AG04449 (cell line): Measurements from ENCODE around the gene SORBS1.

Experiments
- CTCF ChIA-PET: fragments of 350-600 bp; formaldehyde crosslinking; extraction: SDS; loops from one replicate; lab custom pipeline; 2021; ENCODE audit warnings: antibody characterized with exemption; lab: Yijun Ruan, JAX
- POLR2A ChIA-PET: fragments of 400-600, 350-600 bp; formaldehyde crosslinking; extraction: SDS; loops from one replicate; lab custom pipeline; 2020; ENCODE audit warnings: antibody characterized with exemption, inconsistent platforms; lab: Yijun Ruan, JAX
- DNase-seq: peaks from one replicate; pipeline ENCODE4 v3.0.0-alpha.2; 2010; ENCODE audit warnings: low read depth, low spot score
- H3K4me3 ChIP-seq: 2 replicates; pipeline ENCODE4 v1.5.1; 2011; ENCODE audit warnings: low read depth, mild to moderate bottlenecking, control low read depth, low read length
- CTCF ChIP-seq: IDR thresholded peaks from one replicate; pipeline ENCODE4 v1.5.1; 2011; ENCODE audit warnings: mild to moderate bottlenecking, moderate library complexity, low read length, control low read depth, inconsistent platforms; ENCODE audit not compliant: insufficient read depth; ENCODE audit errors: missing control alignments

SORBS1 gene

DNA sequence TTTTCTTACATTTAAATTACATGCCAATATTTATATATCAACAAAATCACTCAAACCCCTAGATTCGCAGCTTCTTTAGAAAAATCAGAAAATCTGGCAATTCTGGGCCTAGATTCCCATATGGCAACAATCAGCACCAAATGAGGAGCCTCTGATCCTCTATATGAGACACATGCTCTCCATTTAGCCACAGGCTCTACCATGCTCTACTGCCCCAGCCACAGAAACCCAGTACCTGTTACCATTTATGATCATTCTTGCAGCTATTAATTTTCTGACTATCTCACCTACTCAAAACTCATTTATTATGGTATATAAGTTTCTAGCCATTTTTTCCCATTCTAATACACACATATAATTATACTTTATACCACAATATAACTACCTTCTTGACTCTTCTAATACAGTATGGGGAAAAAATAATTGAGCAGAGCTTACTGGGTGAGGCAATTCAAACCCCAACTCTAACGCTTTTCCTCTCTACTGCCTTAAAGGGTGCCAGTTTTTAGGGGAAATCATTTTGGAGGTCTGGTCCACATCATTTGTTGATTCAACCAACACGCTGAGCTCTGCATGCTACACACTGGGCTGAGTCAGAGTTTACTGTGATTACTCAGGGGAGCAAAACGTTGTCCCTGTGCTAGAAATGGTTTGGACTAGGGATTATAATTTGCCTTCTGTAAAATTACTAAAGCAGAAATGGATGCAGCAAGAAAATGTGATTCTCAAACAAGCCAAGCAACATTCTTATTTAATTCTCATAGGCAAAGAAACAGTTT, 281.9 kb downstream of the SORBS1 start:
- no peak overlapping the region for H3K4me3 ChIP-seq
- TF ChIP-seq CTCF: no peak
- ChIA-PET CTCF (interaction anchor here (0.9 to 6.3 kb wide), 7 partner anchors 10 to 86 kb away, joined by 3 to 30 read pairs (median 5); no protein-coding TSS in a partner anchor), POLR2A (interaction anchor here (0.8 kb wide), 1 partner anchor 11 kb away, joined by 4 read pairs; the partner anchor contains the start of gene PDLIM1)
- DNase-seq: no peak

- no peak overlapping the region for H3K4me3 ChIP-seq
- ChIA-PET CTCF (interaction anchor here (1.1 to 6.3 kb wide), 5 partner anchors 10 to 85 kb away, joined by 3 to 30 read pairs (median 5); no protein-coding TSS in a partner anchor), POLR2A (interaction anchor here (0.8 kb wide), 1 partner anchor 12 kb away, joined by 4 read pairs; the partner anchor contains the start of gene PDLIM1)
- TF ChIP-seq CTCF: no peak
- no peak for DNase-seq
These were observed 282.8 kb downstream of the SORBS1 start for GRCh38 chr10:95278061-95278988.

GRCh38 chr10:95277614-95278013, 283.6 kb downstream of the SORBS1 start:
- ChIA-PET POLR2A (no interaction called here), CTCF (interaction anchor here (0.8 to 6.3 kb wide), 4 partner anchors 8 to 85 kb away, joined by 3 to 30 read pairs (median 5); no protein-coding TSS in a partner anchor)
- no peak overlapping the region for H3K4me3 ChIP-seq
- DNase-seq: no peak
- TF ChIP-seq CTCF: no peak

DNA sequence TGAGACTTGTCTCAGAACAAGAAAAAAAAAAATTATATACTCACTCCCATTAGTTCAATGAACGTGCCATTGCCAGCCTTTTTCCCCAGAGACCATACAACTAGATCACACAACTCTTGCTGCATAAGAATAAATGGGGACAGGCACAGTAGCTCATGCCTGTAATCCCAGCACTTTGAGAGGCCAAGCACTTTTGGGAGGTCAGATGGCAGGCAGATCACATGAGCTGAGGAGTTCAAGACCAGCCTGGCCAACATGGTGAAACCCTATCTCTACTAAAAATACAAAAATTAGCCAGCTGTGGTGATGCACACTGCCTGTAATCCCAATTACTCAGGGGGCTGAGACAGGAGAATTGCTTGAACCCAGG, 284.0 kb downstream of the SORBS1 start:
- no peak for TF ChIP-seq CTCF
- no peak overlapping the region for H3K4me3 ChIP-seq
- DNase-seq: no peak
- CTCF ChIA-PET: interaction anchor here (0.8 to 6.3 kb wide), 4 partner anchors 9 to 86 kb away, joined by 4 to 30 read pairs (median 6); no protein-coding TSS in a partner anchor
- POLR2A ChIA-PET: no interaction called here

GRCh38 chr10:95276367-95277200, 284.6 kb downstream of the SORBS1 start:
- DNase-seq: no peak
- ChIA-PET POLR2A (no interaction called here), CTCF (interaction anchor here (0.8 to 6.3 kb wide), 4 partner anchors 9 to 33 kb away, joined by 4 to 30 read pairs (median 8); no protein-coding TSS in a partner anchor)
- no peak for TF ChIP-seq CTCF
- no peak overlapping the region for H3K4me3 ChIP-seq
